ENCODE data around the gene RARB.

The RARB gene

GRCh38 chr3:25586167-25586505 lies 158.1 kb downstream of the RARB start:
- H3K9me3 ChIP-seq: no peaks in the 10 kb centered on the region
- H3K9ac ChIP-seq: no peak overlapping the region
- no peak overlapping the region for H3K27ac ChIP-seq
- H3K4me2 ChIP-seq: no peak overlapping the region
- no peaks in the 10 kb centered on the region for H4K20me1 ChIP-seq
- no peak overlapping the region for H3K4me3 ChIP-seq
- peaks cover 25% of the 10 kb centered on the region for H3K4me1 ChIP-seq
- no peak for TF ChIP-seq Cebpa-rat (IDR thresholded peaks at IDR 0.05)
- H3K27me3 ChIP-seq: no peaks in the 10 kb centered on the region
- H3K36me3 ChIP-seq: no peaks in the 10 kb centered on the region

GRCh38 chr3:25586553-25586952 lies 158.5 kb downstream of the RARB start:
- Histone ChIP-seq H3K27me3 (no peaks in the 10 kb centered on the region), H3K4me2 (no peak overlapping the region), H4K20me1 (0 out of 2 replicates have a peak, but pooled peaks cover under 1% of the 10 kb centered on the region), H3K36me3 (no peaks in the 10 kb centered on the region), H3K4me1 (peaks cover 25% of the 10 kb centered on the region), H3K4me3 (no peak overlapping the region), H3K27ac (no peak overlapping the region), H3K9me3 (no peaks in the 10 kb centered on the region), H3K9ac (no peak overlapping the region)
- TF ChIP-seq Cebpa-rat (IDR thresholded peaks at IDR 0.05): no peak

DNA sequence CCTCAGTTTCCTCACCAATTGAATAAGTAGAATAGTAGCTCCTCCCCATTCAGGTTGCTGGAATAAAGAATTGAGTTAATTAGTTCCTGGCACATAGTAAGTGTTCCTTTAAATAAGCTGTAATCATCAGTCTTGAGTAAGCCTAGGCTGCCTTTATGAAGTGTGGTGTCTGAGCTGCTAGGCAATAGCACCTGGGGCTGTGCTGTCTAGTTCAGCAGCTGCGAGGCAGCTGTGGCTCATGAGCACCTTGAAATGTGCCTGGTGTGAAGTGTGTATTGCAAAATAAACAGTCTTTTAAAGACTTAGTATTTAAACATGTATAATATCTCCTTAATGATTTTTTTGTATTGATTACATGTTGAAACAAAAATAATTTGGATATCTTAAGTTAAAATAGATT lies 159.0 kb downstream of the RARB start:
- H3K4me2 ChIP-seq: no peak overlapping the region
- no peak overlapping the region for H3K4me3 ChIP-seq
- H3K4me1 ChIP-seq: peaks cover 20% of the 10 kb centered on the region
- peaks cover 6% of the 10 kb centered on the region; the same call in 1 of the 2 replicates for H4K20me1 ChIP-seq
- H3K9ac ChIP-seq: no peak overlapping the region
- H3K27me3 ChIP-seq: no peaks in the 10 kb centered on the region
- no peak overlapping the region for H3K27ac ChIP-seq
- no peaks in the 10 kb centered on the region for H3K9me3 ChIP-seq
- H3K36me3 ChIP-seq: no peaks in the 10 kb centered on the region
- TF ChIP-seq Cebpa-rat (IDR thresholded peaks at IDR 0.05): no peak

DNA sequence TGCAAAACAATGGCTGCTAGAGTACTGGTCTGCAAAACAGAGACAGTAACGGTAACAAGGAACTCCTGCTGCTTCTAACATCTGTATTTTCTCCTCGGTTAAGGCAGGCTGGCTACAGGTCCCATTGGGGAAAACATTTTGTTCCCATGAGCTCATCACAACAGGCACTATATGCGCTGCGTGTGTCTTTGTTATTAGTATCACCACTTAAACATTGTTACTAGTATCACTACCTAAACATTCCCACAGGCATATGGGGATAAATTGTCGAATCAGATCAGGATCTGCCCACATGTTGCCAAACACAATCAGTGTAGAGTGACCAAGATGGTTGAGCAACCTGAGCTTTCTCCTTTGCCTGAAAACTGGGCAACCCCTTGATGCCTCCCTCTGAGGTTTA lies 159.5 kb downstream of the RARB start:
- Histone ChIP-seq H3K9me3 (no peaks in the 10 kb centered on the region), H3K36me3 (no peaks in the 10 kb centered on the region)
- TF ChIP-seq Cebpa-rat (IDR thresholded peaks at IDR 0.05): no peak

GRCh38 chr3:25587975-25588374 lies 159.9 kb downstream of the RARB start:
- Histone ChIP-seq H3K36me3 (no peaks in the 10 kb centered on the region), H3K4me1 (peaks cover 18% of the 10 kb centered on the region), H3K4me2 (no peak overlapping the region), H3K4me3 (no peak overlapping the region), H3K27ac (no peak overlapping the region), H4K20me1 (peaks cover 15% of the 10 kb centered on the region), H3K9me3 (no peaks in the 10 kb centered on the region), H3K27me3 (no peaks in the 10 kb centered on the region), H3K9ac (no peak overlapping the region)
- no peak for TF ChIP-seq Cebpa-rat (IDR thresholded peaks at IDR 0.05)

More for the DNA sequence above, 159.5 kb downstream of the RARB start:
- no peak overlapping the region for H3K4me3 ChIP-seq
- no peak overlapping the region for H3K9ac ChIP-seq
- H3K4me2 ChIP-seq: no peak overlapping the region
- H4K20me1 ChIP-seq: peaks cover 10% of the 10 kb centered on the region
- H3K27me3 ChIP-seq: no peaks in the 10 kb centered on the region
- peaks cover 18% of the 10 kb centered on the region for H3K4me1 ChIP-seq
- H3K27ac ChIP-seq: no peak overlapping the region

- Histone ChIP-seq H3K4me2 (peak overlapping the region; percentile 20), H3K4me1 (peaks cover 18% of the 10 kb centered on the region), H3K27ac (no peak overlapping the region), H3K9ac (no peak overlapping the region), H4K20me1 (peaks cover 21% of the 10 kb centered on the region), H3K27me3 (no peaks in the 10 kb centered on the region), H3K9me3 (no peaks in the 10 kb centered on the region), H3K36me3 (no peaks in the 10 kb centered on the region), H3K4me3 (no peak overlapping the region)
- no peak for TF ChIP-seq Cebpa-rat (IDR thresholded peaks at IDR 0.05)
These were observed 160.5 kb downstream of the RARB start for GRCh38 chr3:25588441-25589103.

DNA sequence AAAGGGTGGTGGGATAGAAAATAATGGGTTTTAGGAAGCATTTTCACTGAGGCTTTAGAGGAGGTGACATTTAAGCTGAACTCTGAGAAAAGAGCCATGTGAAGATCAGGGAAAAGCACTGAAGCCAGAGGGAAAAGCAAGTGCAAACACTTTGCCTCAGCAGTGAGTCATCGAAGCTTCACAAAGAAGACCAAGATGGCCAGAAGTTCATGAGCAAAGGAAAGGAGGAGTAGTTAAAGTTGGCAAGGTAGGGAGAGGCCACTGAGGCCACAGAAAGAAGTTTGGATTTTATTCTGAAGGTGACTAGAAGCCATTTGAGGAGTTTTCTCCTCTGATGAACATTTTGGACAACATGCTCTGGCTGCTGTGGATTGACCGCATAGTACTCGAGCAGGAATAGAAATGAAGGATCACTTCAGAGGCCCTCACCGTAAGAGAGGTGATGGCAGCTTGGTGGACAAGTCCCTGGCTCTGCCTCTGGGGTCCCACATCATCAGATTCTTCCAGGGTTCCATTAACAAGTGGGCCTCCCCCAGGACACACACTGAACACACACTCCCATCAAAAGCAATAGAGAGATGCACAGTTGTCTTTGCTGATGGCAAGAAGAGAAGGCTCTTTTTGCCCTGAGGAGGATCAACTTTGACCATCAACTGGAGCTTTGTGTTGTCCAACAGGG lies 161.2 kb downstream of the RARB start:
- H3K27ac ChIP-seq: no peak overlapping the region
- H3K27me3 ChIP-seq: no peaks in the 10 kb centered on the region
- TF ChIP-seq Cebpa-rat (IDR thresholded peaks at IDR 0.05): no peak
- H4K20me1 ChIP-seq: peaks cover 27% of the 10 kb centered on the region
- no peaks in the 10 kb centered on the region for H3K9me3 ChIP-seq
- peak overlapping the region; percentile 20 for H3K4me2 ChIP-seq
- H3K9ac ChIP-seq: no peak overlapping the region
- no peak overlapping the region for H3K4me3 ChIP-seq
- peaks cover 18% of the 10 kb centered on the region for H3K4me1 ChIP-seq
- no peaks in the 10 kb centered on the region for H3K36me3 ChIP-seq

DNA sequence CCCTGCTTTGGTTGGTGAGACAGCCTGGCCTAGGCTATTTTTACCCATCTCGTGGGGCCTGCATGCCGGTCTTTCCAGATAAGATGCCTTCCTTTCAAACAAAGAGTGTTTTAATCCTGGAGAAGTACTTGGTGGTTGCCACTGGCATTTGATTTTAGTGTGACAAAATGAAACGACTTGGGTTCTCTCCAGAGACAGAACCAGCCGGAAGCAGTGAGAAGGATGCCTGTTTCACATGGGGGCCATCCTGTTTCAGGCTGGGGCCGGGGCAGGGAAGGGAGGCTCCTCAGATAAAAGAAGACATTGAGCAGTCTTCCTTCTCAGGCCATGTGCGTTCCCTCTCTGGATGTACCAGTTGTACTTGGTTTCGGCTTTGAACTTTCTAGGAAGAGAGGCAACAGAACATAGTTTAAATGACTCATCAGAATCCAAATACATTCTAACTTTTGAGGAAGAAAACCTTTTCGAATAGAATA lies 161.8 kb downstream of the RARB start:
- peaks cover 18% of the 10 kb centered on the region for H3K4me1 ChIP-seq
- peaks cover 33% of the 10 kb centered on the region for H4K20me1 ChIP-seq
- TF ChIP-seq Cebpa-rat (IDR thresholded peaks at IDR 0.05): no peak
- no peak overlapping the region for H3K4me3 ChIP-seq
- H3K9ac ChIP-seq: no peak overlapping the region
- H3K27me3 ChIP-seq: no peaks in the 10 kb centered on the region
- H3K4me2 ChIP-seq: peak overlapping the region; percentile 1; the same call in 1 of the 2 replicates
- H3K27ac ChIP-seq: no peak overlapping the region
- no peaks in the 10 kb centered on the region for H3K9me3 ChIP-seq
- H3K36me3 ChIP-seq: no peaks in the 10 kb centered on the region

GRCh38 chr3:25592510-25592968 lies 164.5 kb downstream of the RARB start:
- Histone ChIP-seq H4K20me1 (peaks cover 60% of the 10 kb centered on the region), H3K9ac (peak overlapping the region; percentile 12; the same call in 1 of the 2 replicates), H3K4me2 (no peak overlapping the region), H3K4me1 (peaks cover 18% of the 10 kb centered on the region), H3K9me3 (no peaks in the 10 kb centered on the region), H3K27me3 (no peaks in the 10 kb centered on the region), H3K4me3 (no peak overlapping the region), H3K36me3 (peaks cover 19% of the 10 kb centered on the region), H3K27ac (0 out of 2 replicates have a peak overlapping the region, but pooled peaks have one; percentile 21)
- TF ChIP-seq Cebpa-rat (IDR thresholded peaks at IDR 0.05): no peak

- Histone ChIP-seq H3K4me2 (no peak overlapping the region), H4K20me1 (peaks cover 65% of the 10 kb centered on the region), H3K36me3 (peaks cover 24% of the 10 kb centered on the region)
These were observed 164.9 kb downstream of the RARB start for GRCh38 chr3:25593001-25593400.

More at GRCh38 chr3:25593001-25593400, 164.9 kb downstream of the RARB start:
- Histone ChIP-seq H3K4me3 (no peak overlapping the region), H3K27ac (no peak overlapping the region), H3K9ac (no peak overlapping the region), H3K4me1 (peaks cover 18% of the 10 kb centered on the region), H3K27me3 (no peaks in the 10 kb centered on the region), H3K9me3 (no peaks in the 10 kb centered on the region)
- no peak for TF ChIP-seq Cebpa-rat (IDR thresholded peaks at IDR 0.05)

Measured in BLaER1 (cell line).